ENCODE results near the gene EFL1.

GRCh38 chr15:82111918-82112317 is 150.6 kb downstream of the EFL1 start:
- TF ChIP-seq CTCF (conservative IDR thresholded peaks at IDR 0.05 in 1 of 2, IDR thresholded peaks at IDR 0.05 in 1 of 2; ENCODE audit: low read depth in 1 of 2, low read length in 2 of 2) (no peak), EZH2 (IDR thresholded peaks at IDR 0.05; ENCODE audit: low read length, missing control alignments) (no peak)

All from fibroblast of lung (primary cell).